ENCODE data around the gene TDRD10. TPM values are rescaled to one million over a fixed set of nuclear protein-coding genes. Genes with fewer than 3 reads are reported as not detected.

The TDRD10 gene
- total RNA-seq, 1 experiment from 2014 or later: 0.17 TPM

- DNase-seq (ENCODE audit: low spot score): no peak
- in situ Hi-C loops (cut with HindIII; ENCODE audit: low sequenced_read_pairs): no loop called here
Observed at GRCh38 chr1:154547105-154547732, 45.2 kb downstream of the TDRD10 start.

DNA sequence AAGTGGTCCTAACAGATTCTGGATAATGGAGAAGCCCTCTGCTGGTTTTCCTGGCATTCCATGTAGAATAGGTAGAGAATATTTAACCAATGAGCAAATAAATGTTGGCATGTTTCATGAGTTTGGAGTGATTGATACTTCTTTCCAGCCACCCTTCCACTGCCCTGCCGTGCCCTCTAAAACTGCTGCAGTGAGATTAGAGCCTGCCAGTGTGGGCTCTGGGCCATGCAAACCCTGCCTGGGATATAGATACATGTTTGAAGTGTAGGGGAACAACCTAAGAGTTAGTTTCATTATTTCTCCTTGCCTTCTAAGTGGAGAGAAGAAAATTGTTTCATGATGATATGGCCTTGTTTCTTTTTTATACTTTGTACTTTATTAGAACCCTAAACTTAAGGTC is 46.0 kb downstream of the TDRD10 start:
- no peak for DNase-seq (ENCODE audit: low spot score)
- in situ Hi-C loops (cut with HindIII; ENCODE audit: low sequenced_read_pairs): no loop called here

DNA sequence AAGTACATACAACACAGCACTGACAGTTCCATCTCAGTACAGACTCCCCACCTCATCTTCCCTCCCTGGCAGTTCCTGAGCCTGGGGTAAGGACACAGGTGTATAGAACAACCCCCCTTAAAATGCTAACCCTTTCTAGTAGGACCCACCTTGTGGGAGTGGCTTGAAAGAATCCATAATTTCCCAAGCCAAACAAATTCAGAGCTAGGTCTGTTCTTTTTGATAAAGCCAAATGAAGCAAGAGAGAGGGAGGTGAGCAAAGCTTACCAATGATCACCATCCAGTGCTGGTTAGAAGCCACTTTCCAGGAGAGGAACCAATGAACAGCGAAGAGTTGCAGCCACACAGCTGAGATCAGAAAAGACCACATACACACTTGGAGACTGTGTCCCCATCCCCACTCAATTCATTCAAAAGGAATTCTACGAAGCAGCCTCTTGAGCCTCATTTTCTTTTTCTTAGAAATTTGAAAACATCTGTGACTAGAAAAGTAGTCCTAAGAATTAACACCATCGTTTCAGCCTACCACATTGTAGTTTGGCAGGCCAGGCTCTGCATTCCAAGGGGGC is 47.3 kb downstream of the TDRD10 start:
- in situ Hi-C loops (cut with HindIII; ENCODE audit: low sequenced_read_pairs): no loop called here
- no peak for DNase-seq (ENCODE audit: low spot score)

GRCh38 chr1:154550070-154550469 is 48.1 kb downstream of the TDRD10 start:
- DNase-seq (ENCODE audit: low spot score): no peak
- in situ Hi-C loops (cut with HindIII; ENCODE audit: low sequenced_read_pairs): no loop called here

- no peak for DNase-seq (ENCODE audit: low spot score)
- in situ Hi-C loops (cut with HindIII; ENCODE audit: low sequenced_read_pairs): no loop called here
Observed at GRCh38 chr1:154550657-154551056, 48.6 kb downstream of the TDRD10 start.

- in situ Hi-C loops (cut with HindIII; ENCODE audit: low sequenced_read_pairs): no loop called here
- DNase-seq (ENCODE audit: low spot score): no peak
Observed at GRCh38 chr1:154551474-154551873, 49.5 kb downstream of the TDRD10 start.

GRCh38 chr1:154552036-154552435 is 50.0 kb downstream of the TDRD10 start:
- in situ Hi-C loops (cut with HindIII; ENCODE audit: low sequenced_read_pairs): no loop called here
- DNase-seq (ENCODE audit: low spot score): no peak

DNA sequence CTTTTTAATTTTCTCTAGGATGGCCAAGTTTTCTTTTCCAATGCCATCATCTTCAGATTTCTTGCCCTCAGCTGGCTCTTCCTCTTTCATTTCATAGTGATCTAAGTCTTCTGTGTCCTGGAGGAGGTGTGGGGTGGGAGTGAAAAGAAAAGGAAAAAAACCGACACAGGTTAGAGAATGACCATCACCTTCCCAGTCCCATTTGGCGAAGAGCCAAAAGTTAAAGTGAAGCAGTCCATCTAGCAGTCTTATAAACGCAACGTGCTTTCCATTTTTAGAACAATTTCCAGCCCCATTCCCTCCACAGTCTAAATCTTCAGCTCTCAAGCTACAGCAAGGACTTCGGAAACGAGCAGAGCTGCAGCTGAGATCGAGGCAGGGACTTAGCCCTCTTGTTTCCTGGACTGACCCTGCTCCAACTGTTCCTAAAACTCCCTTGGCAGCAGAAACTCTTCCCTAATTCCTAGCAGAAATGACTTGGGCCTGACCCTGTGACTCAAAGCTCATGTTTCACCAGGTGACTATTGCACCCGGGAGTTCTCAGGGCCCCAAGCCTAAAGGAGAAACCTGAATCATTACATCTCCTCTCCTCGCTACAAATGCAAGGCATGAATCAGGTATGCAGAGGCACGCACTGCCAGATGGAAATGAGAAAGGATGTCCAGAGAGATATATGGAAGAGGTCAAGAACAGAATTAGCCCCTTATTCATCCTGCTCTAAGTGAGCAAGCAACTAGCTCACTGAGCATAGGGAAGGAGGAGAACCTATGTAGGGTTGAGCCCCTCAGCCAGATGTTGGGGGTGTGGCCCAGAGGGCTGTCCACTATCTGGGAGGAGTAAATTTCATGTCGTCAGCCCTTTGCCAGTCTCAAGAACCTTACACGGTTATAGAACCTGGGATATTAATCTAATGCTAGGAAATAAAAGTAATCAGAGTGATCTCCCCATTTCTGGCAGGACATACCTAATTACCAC is 51.3 kb downstream of the TDRD10 start:
- in situ Hi-C loops (cut with HindIII; ENCODE audit: low sequenced_read_pairs): no loop called here
- no peak for DNase-seq (ENCODE audit: low spot score)

DNA sequence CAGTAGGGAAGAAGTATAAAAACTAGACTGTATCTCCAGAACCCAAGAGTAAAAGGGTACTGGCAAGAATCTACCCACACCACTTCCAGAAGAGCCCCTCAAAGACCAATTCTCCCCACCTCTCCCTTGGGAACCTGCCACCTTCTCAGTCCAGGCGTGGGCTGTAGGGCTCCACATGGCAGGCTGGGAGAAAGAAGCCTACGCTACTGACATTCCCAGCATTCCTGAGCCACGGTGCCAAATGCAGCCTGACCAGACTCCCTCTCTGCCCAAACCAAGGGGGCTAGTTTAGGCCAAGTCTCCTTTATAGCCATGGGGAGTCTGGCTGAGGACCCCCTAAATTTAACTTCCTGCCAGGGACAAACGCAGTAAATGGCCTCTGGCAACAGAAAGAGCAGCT is 54.4 kb downstream of the TDRD10 start:
- DNase-seq (ENCODE audit: low spot score): no peak
- in situ Hi-C loops (cut with HindIII; ENCODE audit: low sequenced_read_pairs): no loop called here

DNA sequence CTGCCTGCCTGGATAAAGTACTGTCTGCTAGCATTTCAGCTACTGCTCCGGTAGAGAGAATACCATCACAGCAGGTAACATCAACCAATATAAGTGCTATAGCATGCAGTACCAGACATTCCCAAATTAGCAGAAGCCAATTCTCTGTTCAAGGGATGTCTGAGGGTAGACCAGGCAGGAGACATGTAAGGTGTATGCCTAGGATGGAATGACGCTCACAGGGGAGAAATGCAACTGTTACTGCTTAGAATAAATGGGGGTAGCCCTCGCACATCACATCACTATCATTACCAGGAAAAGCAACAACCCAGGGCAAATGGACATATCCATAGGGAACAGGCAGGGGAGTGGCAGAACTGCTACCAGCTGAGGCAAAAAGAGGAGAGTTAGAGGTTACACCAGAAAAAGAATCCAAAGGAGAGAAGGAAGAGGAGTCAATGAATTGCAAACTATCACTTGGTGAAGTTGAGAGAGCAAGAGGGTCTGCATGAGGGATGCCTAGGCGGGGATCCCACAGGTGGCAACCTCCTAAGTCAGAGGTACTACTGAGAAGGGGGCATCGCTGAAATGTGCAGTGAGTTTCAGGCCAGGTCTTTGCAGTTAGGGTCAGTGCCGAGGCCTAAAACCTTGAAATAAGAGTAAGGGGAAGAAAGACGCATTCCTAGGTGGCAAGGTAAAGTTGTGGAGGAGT is 55.4 kb downstream of the TDRD10 start:
- in situ Hi-C loops (cut with HindIII; ENCODE audit: low sequenced_read_pairs): no loop called here
- no peak for DNase-seq (ENCODE audit: low spot score)

DNA sequence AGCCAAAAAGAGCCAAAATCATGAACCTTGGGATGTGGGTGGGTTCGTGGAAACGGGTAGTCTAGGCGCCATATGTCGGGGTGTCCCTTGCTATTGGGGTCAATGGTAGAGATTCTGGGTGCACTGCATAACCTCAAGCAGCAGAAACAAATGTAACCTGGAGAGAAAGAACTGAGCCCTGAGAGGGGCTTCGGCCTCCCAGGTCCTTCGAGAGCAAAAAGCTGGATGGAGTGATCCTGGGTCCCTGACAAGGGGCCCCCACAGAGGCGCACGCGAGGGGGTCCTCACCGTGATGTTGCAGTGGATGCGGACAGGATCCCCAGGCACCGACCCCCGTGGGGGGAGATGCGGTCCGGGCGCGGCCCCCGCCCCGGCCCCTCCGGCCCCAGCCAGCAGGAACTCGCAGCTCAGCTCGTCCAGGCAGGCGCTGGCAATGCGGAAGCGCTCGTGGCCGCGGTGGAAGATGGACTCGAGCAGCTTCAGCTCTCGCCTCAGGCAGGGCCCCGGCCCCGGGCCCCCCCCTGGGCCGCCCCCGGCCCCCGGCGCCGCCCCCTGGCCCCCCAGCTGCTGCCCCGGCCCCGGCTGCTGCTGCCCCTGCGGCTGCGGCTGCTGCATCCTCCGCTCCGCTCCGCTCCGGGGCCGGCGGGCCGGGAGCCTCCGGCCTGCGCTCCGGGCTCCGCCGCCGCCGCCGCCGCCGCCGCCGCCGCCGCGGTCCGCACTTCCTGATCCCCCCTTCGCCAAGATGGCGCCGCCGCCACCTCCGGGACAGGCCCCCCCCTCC is 56.1 kb downstream of the TDRD10 start, which contains the start of gene UBE2Q1:
UBE2Q1 (minus strand) TSS at position 724 of the 781 bp plus-strand sequence; CDS start at position 615, 109 bp downstream.
- in situ Hi-C loops (cut with HindIII; ENCODE audit: low sequenced_read_pairs): no loop called here
- no peak for DNase-seq (ENCODE audit: low spot score)

DNA sequence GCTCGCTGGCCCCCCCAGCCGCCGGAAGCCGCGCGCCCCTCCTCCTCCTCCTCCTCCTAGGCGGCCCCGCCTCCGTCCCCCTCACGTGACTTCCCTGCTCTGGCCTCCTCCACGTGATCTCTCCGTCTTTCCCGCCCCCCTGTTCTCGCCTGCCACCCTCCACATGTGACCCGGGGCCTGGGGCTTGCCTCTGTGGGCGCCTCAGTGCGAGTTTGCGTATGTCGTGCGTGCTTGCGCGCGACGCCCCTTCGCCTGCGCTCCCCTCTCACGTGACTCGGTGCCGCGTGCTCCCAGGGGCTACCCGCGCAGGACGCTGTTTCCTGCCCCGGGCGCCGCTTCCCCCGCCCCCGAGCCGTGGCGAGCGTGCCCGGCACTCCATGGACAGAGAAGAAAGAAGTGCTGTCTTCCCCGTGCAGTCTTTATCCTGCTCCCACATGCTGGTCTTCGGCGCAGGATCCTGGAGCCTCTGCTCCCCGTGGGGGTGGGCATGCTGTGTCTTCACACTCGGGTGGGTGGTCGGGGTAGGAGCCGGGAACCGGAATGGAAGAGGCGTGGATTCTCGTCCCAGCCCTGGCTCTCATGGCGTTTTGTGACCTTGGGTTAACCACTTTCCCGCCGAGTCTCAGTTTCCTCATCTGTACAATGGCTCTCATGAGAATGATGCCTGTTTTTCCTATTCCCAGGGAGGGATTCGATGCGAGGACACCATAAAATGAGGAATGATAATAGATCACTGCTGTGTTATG is 56.9 kb downstream of the TDRD10 start:
- DNase-seq (ENCODE audit: low spot score): peak; percentile 99
- in situ Hi-C loops (cut with HindIII; ENCODE audit: low sequenced_read_pairs): no loop called here

DNA sequence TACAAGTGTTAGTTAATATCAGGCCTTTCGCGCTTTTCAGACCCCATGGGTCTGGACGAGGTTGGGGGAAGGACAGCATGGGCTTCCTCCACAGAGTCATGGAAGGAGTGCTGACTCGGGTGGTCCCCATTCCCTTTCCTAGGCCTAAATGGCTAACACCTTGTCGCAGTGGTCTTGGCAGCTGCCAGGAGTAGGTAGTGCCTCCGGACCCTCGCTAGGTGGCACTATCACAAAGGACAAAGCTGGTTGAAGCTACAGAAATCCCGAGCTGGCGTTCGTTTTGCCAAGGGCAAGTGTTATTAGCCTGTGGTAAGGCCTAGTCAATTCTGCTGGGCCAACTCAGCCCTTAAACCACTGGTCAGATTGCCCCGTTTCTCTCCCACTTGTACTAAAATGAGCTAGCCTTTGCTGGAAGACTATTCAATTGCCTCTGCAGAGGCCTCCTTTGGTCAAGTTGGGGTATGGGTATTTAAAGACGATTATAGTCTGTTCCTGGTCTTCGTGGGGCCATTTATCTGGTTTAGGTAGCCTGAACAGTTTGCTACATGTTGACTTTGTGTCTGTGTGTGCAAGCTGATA is 57.5 kb downstream of the TDRD10 start:
- DNase-seq (ENCODE audit: low spot score): peak; percentile 97
- in situ Hi-C loops (cut with HindIII; ENCODE audit: low sequenced_read_pairs): no loop called here

GRCh38 chr1:154565876-154566275 is 63.9 kb downstream of the TDRD10 start:
- DNase-seq (ENCODE audit: low spot score): no peak
- in situ Hi-C loops (cut with HindIII; ENCODE audit: low sequenced_read_pairs): no loop called here

GRCh38 chr1:154567386-154568156 is 65.6 kb downstream of the TDRD10 start, which contains the start of gene CHRNB2:
Gene CHRNB2, plus strand, starts transcription at chr1:154567778. Its CDS starts 267 bp downstream, at chr1:154568045.
- in situ Hi-C loops (cut with HindIII; ENCODE audit: low sequenced_read_pairs): no loop called here
- DNase-seq (ENCODE audit: low spot score): peak; percentile 83

DNA sequence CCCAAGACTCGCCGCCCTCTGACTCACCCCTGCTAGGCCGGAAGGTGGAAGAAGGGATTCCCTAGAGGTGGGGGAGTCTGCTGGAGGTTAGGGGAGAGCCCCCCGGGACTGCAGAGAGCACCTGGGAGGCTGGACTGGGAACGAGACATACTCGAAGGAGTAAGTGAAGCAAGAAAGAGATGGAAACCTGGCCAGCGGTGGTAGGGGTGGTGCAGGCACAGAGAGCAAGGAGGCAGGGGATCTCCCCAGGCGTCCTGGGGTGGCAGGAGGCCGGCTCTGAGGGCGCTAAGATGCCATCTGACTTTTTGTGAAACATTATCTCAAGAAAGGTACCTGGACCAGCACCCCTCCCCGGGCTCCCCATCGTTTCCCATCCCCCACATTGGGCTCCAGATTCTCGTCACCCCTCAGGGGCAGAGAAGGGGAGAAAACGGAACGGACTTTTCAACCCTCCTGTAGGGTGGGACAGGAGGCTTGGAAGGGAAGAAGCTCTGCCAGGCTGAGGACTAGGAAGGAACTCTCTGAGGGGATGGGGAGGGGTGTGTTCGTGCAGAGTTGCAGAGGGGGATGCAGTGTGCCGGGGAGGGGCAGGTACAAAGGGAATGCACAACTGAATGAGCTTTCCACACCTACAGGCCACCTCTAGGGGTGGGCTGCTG is 66.3 kb downstream of the TDRD10 start:
- DNase-seq (ENCODE audit: low spot score): no peak
- in situ Hi-C loops (cut with HindIII; ENCODE audit: low sequenced_read_pairs): no loop called here

Data from G401 (cell line).